ENCODE measurements around the gene ARID1B. TPM values are rescaled to one million over a fixed set of nuclear protein-coding genes. Genes with fewer than 3 reads are reported as not detected.

The ARID1B gene
- total RNA-seq, 1 experiment from 2014 or later, result 35.6 TPM

- no peaks in the 10 kb centered on the region for H3K27me3 ChIP-seq (ENCODE audit: insufficient read depth, low read length)
- no peak overlapping the region for H3K4me2 ChIP-seq (ENCODE audit: low read length)
- H3K4me3 ChIP-seq (replicated peaks in 1 of 2; ENCODE audit: low read depth in 1 of 2, low read length in 2 of 2), result no peak overlapping the region
- no peaks in the 10 kb centered on the region for H3K9me3 ChIP-seq (ENCODE audit: control insufficient read depth in 1 of 2, insufficient read depth in 1 of 2, low read depth in 1 of 2, low read length in 2 of 2)
- H4K20me1 ChIP-seq (ENCODE audit: insufficient read depth), result no peaks in the 10 kb centered on the region
- ChIA-PET POLR2A (no interaction called here), CTCF (no interaction called here), RAD21 (ENCODE audit: low non-redundant PET in 1 of 2, low total read pairs in 2 of 2, uncharacterized antibody in 2 of 2, unreplicated experiment in 2 of 2) (no interaction called here)
- DNase-seq (ENCODE audit: low read depth, low spot score) (no peak), ATAC-seq (no peak)
- no peak overlapping the region for H3K27ac ChIP-seq (ENCODE audit: low read depth, low read length)
- intact Hi-C loops (cut with micrococcal nuclease), result no loop called here
- H3K4me1 ChIP-seq (ENCODE audit: control insufficient read depth in 1 of 2, insufficient read depth in 2 of 2, low read length in 2 of 2), result no peaks in the 10 kb centered on the region
- no peak overlapping the region for H2AFZ ChIP-seq (ENCODE audit: low read depth, low read length, poor library complexity, severe bottlenecking)
- peaks cover 81% of the 10 kb centered on the region for H3K79me2 ChIP-seq (ENCODE audit: insufficient read depth, low read length)
- no peak overlapping the region for H3K9ac ChIP-seq (ENCODE audit: low read length)
- H3K36me3 ChIP-seq (ENCODE audit: control insufficient read depth in 1 of 2, insufficient read depth in 2 of 2, low read length in 2 of 2), result no peaks in the 10 kb centered on the region
- TF ChIP-seq POLR2AphosphoS5 (IDR thresholded peaks at IDR 0.05; ENCODE audit: low read depth, low read length) (no peak), TCF7L2 (IDR thresholded peaks at IDR 0.05; ENCODE audit: borderline replicate concordance, extremely low read depth, insufficient read depth, insufficient read length) (no peak), YY1 (IDR thresholded peaks at IDR 0.05; ENCODE audit: extremely low read depth, insufficient replicate concordance, low read depth, low read length) (no peak), EGR1 (IDR thresholded peaks at IDR 0.05; ENCODE audit: low read depth) (no peak), SP1 (IDR thresholded peaks at IDR 0.05; ENCODE audit: low read depth) (no peak), FOSL1 (IDR thresholded peaks at IDR 0.05; ENCODE audit: low read depth) (no peak), RAD21 (IDR thresholded peaks at IDR 0.05; ENCODE audit: low read depth) (no peak), ELF1 (IDR thresholded peaks at IDR 0.05; ENCODE audit: borderline replicate concordance, low read depth) (no peak), ZNF274 (IDR thresholded peaks at IDR 0.05; ENCODE audit: low read depth, low read length) (no peak), EZH2phosphoT487 (IDR thresholded peaks at IDR 0.05; ENCODE audit: borderline replicate concordance) (no peak), CBX3 (IDR thresholded peaks at IDR 0.05; ENCODE audit: low read depth) (no peak), ZFX (IDR thresholded peaks at IDR 0.05) (no peak), JUND (IDR thresholded peaks at IDR 0.05) (no peak), POLR2A (IDR thresholded peaks at IDR 0.05; ENCODE audit: borderline replicate concordance, extremely low read depth, insufficient read depth, insufficient read length) (no peak), CEBPB (IDR thresholded peaks at IDR 0.05; ENCODE audit: low read depth) (no peak), SIN3A (IDR thresholded peaks at IDR 0.05; ENCODE audit: low read depth) (no peak)
- TF ChIP-seq, protein P1, sequence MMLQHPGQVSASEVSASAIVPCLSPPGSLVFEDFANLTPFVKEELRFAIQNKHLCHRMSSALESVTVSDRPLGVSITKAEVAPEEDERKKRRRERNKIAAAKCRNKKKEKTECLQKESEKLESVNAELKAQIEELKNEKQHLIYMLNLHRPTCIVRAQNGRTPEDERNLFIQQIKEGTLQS (IDR thresholded peaks at IDR 0.05), result no peak
- TF ChIP-seq, protein P2, sequence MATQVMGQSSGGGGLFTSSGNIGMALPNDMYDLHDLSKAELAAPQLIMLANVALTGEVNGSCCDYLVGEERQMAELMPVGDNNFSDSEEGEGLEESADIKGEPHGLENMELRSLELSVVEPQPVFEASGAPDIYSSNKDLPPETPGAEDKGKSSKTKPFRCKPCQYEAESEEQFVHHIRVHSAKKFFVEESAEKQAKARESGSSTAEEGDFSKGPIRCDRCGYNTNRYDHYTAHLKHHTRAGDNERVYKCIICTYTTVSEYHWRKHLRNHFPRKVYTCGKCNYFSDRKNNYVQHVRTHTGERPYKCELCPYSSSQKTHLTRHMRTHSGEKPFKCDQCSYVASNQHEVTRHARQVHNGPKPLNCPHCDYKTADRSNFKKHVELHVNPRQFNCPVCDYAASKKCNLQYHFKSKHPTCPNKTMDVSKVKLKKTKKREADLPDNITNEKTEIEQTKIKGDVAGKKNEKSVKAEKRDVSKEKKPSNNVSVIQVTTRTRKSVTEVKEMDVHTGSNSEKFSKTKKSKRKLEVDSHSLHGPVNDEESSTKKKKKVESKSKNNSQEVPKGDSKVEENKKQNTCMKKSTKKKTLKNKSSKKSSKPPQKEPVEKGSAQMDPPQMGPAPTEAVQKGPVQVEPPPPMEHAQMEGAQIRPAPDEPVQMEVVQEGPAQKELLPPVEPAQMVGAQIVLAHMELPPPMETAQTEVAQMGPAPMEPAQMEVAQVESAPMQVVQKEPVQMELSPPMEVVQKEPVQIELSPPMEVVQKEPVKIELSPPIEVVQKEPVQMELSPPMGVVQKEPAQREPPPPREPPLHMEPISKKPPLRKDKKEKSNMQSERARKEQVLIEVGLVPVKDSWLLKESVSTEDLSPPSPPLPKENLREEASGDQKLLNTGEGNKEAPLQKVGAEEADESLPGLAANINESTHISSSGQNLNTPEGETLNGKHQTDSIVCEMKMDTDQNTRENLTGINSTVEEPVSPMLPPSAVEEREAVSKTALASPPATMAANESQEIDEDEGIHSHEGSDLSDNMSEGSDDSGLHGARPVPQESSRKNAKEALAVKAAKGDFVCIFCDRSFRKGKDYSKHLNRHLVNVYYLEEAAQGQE (IDR thresholded peaks at IDR 0.05; ENCODE audit: low read depth), result no peak
- TF ChIP-seq, protein P3, sequence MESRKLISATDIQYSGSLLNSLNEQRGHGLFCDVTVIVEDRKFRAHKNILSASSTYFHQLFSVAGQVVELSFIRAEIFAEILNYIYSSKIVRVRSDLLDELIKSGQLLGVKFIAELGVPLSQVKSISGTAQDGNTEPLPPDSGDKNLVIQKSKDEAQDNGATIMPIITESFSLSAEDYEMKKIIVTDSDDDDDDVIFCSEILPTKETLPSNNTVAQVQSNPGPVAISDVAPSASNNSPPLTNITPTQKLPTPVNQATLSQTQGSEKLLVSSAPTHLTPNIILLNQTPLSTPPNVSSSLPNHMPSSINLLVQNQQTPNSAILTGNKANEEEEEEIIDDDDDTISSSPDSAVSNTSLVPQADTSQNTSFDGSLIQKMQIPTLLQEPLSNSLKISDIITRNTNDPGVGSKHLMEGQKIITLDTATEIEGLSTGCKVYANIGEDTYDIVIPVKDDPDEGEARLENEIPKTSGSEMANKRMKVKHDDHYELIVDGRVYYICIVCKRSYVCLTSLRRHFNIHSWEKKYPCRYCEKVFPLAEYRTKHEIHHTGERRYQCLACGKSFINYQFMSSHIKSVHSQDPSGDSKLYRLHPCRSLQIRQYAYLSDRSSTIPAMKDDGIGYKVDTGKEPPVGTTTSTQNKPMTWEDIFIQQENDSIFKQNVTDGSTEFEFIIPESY (IDR thresholded peaks at IDR 0.05; ENCODE audit: extremely low read depth, insufficient replicate concordance, low read length), result no peak
- H3K9me2 ChIP-seq (ENCODE audit: insufficient read depth), result no peaks in the 10 kb centered on the region
- BruUV-seq (replicated peaks), result no TSS peak
These were observed 19.4 kb downstream of the ARID1B start for GRCh38 chr6:156796627-156797026.
